Lung microvascular endothelial cell (primary cell): ENCODE data around the gene TAX1BP1. TPM values are rescaled to one million over a fixed set of nuclear protein-coding genes. Genes with fewer than 3 reads are reported as not detected.

Source experiments
- DNase-seq, 2 donors: peaks; one replicate each; pipeline versions ENCODE4 v3.0.0 to v3.0.0-alpha.2; 2010; ENCODE audit warnings: low read depth in 2 of 2
- total RNA-seq: library from RNA; depleted of rRNA; stranded (reverse); fragments of >200 nt; gene quantifications from 2 replicates; pipeline ENCODE4 v1.2.1, GENCODE V29; 2014

The TAX1BP1 gene
- total RNA-seq, 1 donor from 2014 or later: 59.3 TPM

DNA sequence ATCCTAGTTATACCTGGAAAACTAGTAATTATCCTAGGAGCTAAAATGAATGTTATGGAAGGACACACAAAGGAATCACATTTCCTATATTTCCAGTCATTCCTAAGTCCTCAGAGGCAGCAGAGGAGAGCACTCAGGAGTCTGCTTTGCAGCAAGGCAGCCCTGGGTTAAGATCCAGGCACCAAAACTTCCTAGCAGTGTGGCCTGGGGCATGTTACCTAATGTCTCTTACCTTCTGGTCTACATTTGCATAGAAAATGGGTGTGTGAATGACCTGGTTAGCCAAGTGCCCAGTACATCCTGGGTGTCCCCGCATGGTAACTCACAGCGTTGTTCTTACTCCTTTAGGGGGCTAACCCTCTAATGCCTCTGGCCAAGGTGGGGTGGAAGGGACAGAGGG, 135.9 kb downstream of the TAX1BP1 start:
- DNase-seq: no peak

GRCh38 chr7:27876756-27877155, 136.8 kb downstream of the TAX1BP1 start:
- DNase-seq: no peak

Other genes starting within 250 kb of the TAX1BP1 start
- gene HIBADH, start 77.3 kb upstream of the TAX1BP1 start, total RNA-seq: 19.2 and 20.5 TPM in 2 replicates